MM.1S (cell line): Measurements from ENCODE around the gene SLC25A26.

Source experiments
- CTCF ChIP-seq: fragments of 300-600 bp; sonication (generic); IDR thresholded peaks from 2 replicates; pipeline ENCODE4 v1.5.1; 2016; ENCODE audit warnings: antibody characterized with exemption, low read length, mixed read lengths
- EZH2 ChIP-seq: fragments of 300-600 bp; sonication (generic); optimal IDR thresholded peaks from 2 replicates; pipeline ENCODE3; 2017; ENCODE audit warnings: low read depth, mild to moderate bottlenecking, antibody characterized with exemption, low read length, mixed read lengths
- EZH2phosphoT487 ChIP-seq: fragments of 300-600 bp; sonication (generic); IDR thresholded peaks from 2 replicates; pipeline ENCODE4 v1.6.1; 2018; ENCODE audit warnings: antibody characterized with exemption, low read length

- no peak for TF ChIP-seq EZH2
- TF ChIP-seq CTCF = no peak
- no peak for TF ChIP-seq EZH2phosphoT487
These were observed 83.5 kb downstream of the SLC25A26 start for GRCh38 chr3:66304293-66304692.
